H1 (cell line): Measurements from ENCODE around the gene VGLL1. TPM values are rescaled to one million over a fixed set of nuclear protein-coding genes. Genes with fewer than 3 reads are reported as not detected.

Experiments used
- CTCF ChIA-PET: fragments of 300-600 bp; sonication (Branson Sonifier 250); formaldehyde crosslinking; loops from one replicate; lab custom pipeline; 2021; ENCODE audit not compliant: partially characterized antibody; lab: Charles Lee
- POLR2A ChIA-PET: fragments of 300-600 bp; sonication (Branson Sonifier 250); formaldehyde crosslinking; loops from one replicate; lab custom pipeline; 2021; ENCODE audit warnings: inconsistent platforms; ENCODE audit not compliant: partially characterized antibody; lab: Charles Lee
- DNase-seq, 2 experiments: peaks; one replicate each; pipeline versions ENCODE4 v3.0.0 to v3.0.0-alpha.2; 2010 to 2022; ENCODE audit warnings: low spot score in 2 of 2, low read depth in 1 of 2, mixed read lengths in 1 of 2
- FAIRE-seq: peaks from 2 replicates; lab custom pipeline; 2011; peaks lifted over from hg19 to GRCh38; lab: Jason Lieb, UNC
- H2AFZ ChIP-seq: 2 replicates; pipeline ENCODE4 v1.8.1; 2012; ENCODE audit warnings: low read length, inconsistent platforms
- H2AK5ac ChIP-seq: 2 replicates; pipeline ENCODE4 v1.6.1; 2013; ENCODE audit warnings: low read depth, low read length
- H2BK120ac ChIP-seq: replicated peaks from 2 replicates; pipeline ENCODE3; 2013; ENCODE audit warnings: low read depth, low read length, inconsistent platforms
- H2BK12ac ChIP-seq: 2 replicates; pipeline ENCODE4 v1.6.1; 2013; ENCODE audit warnings: low read depth, low read length
- H2BK15ac ChIP-seq: 2 replicates; pipeline ENCODE4 v1.6.1; 2013; ENCODE audit warnings: low read length
- H2BK20ac ChIP-seq: 2 replicates; pipeline ENCODE4 v1.6.1; 2013; ENCODE audit warnings: low read length
- H2BK5ac ChIP-seq: 2 replicates; pipeline ENCODE4 v1.6.1; 2013; ENCODE audit warnings: low read depth, low read length
- H3K14ac ChIP-seq: 2 replicates; pipeline ENCODE4 v1.6.1; 2013; ENCODE audit warnings: inconsistent platforms; ENCODE audit not compliant: insufficient read length
- H3K18ac ChIP-seq: 2 replicates; pipeline ENCODE4 v1.6.1; 2013; ENCODE audit warnings: low read length; ENCODE audit errors: extremely low read depth
- H3K23ac ChIP-seq: 2 replicates; pipeline ENCODE4 v1.6.1; 2013; ENCODE audit warnings: inconsistent platforms; ENCODE audit not compliant: insufficient read length
- H3K23me2 ChIP-seq: 2 replicates; pipeline ENCODE4 v1.6.1; 2013; ENCODE audit warnings: low read depth, low read length
- H3K27ac ChIP-seq: 2 replicates; pipeline ENCODE4 v1.6.1; 2011; ENCODE audit warnings: low read depth, low read length, inconsistent platforms
- H3K27me3 ChIP-seq, 4 experiments: replicated peaks in 1 of 4; 1 replicate in 1 of 4; 2 replicates in 3 of 4; pipeline versions ENCODE4 v1.6.1 to v1.8.1; 2011 to 2013; ENCODE audit warnings: low read length in 3 of 4, mild to moderate bottlenecking in 3 of 4, inconsistent platforms in 2 of 4, mixed read lengths in 2 of 4, moderate library complexity in 1 of 4; ENCODE audit not compliant: control insufficient read depth in 3 of 4, insufficient read depth in 3 of 4; ENCODE audit errors: extremely low read depth in 1 of 4
- H3K36me3 ChIP-seq, 4 experiments: 2 replicates each; pipeline versions ENCODE4 v1.6.1 to v1.8.1; 2011 to 2013; ENCODE audit warnings: mild to moderate bottlenecking in 4 of 4, low read length in 3 of 4, moderate library complexity in 2 of 4, control low read depth in 1 of 4, inconsistent platforms in 1 of 4; ENCODE audit not compliant: insufficient read depth in 4 of 4, control insufficient read depth in 2 of 4
- H3K4ac ChIP-seq: replicated peaks from 2 replicates; pipeline ENCODE3; 2013; ENCODE audit warnings: low read length, low read depth, mixed read lengths, inconsistent platforms; ENCODE audit not compliant: insufficient read length
- H3K4me1 ChIP-seq, 4 experiments: replicated peaks in 1 of 4; 1 replicate in 1 of 4; 2 replicates in 3 of 4; pipeline versions ENCODE4 v1.6.1 to v1.8.1; 2011 to 2013; ENCODE audit warnings: low read length in 3 of 4, inconsistent platforms in 2 of 4, mixed read lengths in 1 of 4; ENCODE audit not compliant: insufficient read depth in 4 of 4, control insufficient read depth in 3 of 4
- H3K4me2 ChIP-seq, 2 experiments: 2 replicates each; pipeline versions ENCODE4 v1.6.1 to v1.8.1; 2011 to 2013; ENCODE audit warnings: low read depth in 2 of 2, low read length in 2 of 2, control low read depth in 1 of 2, inconsistent platforms in 1 of 2, mild to moderate bottlenecking in 1 of 2; ENCODE audit not compliant: insufficient read depth in 1 of 2
- H3K4me3 ChIP-seq, 4 experiments: fragments of 200-600, 300-600 bp in 1 of 4; sonication (generic), shearing (Covaris generic), sonication (Bioruptor Twin) in 1 of 4; 2 replicates each; pipeline versions ENCODE4 v1.5.1 to v1.8.1; 2011 to 2016; ENCODE audit warnings: low read length in 4 of 4, low read depth in 3 of 4, control low read depth in 2 of 4, inconsistent platforms in 2 of 4, mild to moderate bottlenecking in 2 of 4, mixed read lengths in 1 of 4, moderate library complexity in 1 of 4; ENCODE audit not compliant: insufficient read depth in 2 of 4; ENCODE audit errors: extremely low read depth in 1 of 4
- H3K56ac ChIP-seq: replicated peaks from 2 replicates; pipeline ENCODE3; 2013; ENCODE audit warnings: low read depth, mild to moderate bottlenecking, mixed read lengths, low read length, inconsistent platforms; ENCODE audit not compliant: insufficient read length
- H3K79me1 ChIP-seq: 2 replicates; pipeline ENCODE4 v1.6.1; 2013; ENCODE audit warnings: low read depth, low read length, control low read depth
- H3K79me2 ChIP-seq, 2 experiments: 2 replicates each; pipeline versions ENCODE4 v1.6.1 to v1.8.1; 2012 to 2013; ENCODE audit warnings: low read length in 2 of 2, mild to moderate bottlenecking in 2 of 2, inconsistent platforms in 1 of 2; ENCODE audit not compliant: insufficient read depth in 2 of 2, control insufficient read depth in 1 of 2
- H3K9ac ChIP-seq, 4 experiments: replicated peaks in 1 of 4; 1 replicate in 1 of 4; 2 replicates in 3 of 4; pipeline versions ENCODE4 v1.6.1 to v1.8.1; 2011 to 2013; ENCODE audit warnings: low read depth in 3 of 4, low read length in 3 of 4, control low read depth in 2 of 4, mild to moderate bottlenecking in 2 of 4, moderate library complexity in 2 of 4, inconsistent platforms in 1 of 4; ENCODE audit errors: extremely low read depth in 1 of 4
- H3K9me3 ChIP-seq, 2 experiments: 2 replicates each; pipeline versions ENCODE4 v1.6.1 to v1.8.1; 2012 to 2013; ENCODE audit warnings: mild to moderate bottlenecking in 2 of 2, moderate library complexity in 2 of 2, control low read depth in 1 of 2, inconsistent platforms in 1 of 2, low read depth in 1 of 2, low read length in 1 of 2, mixed read lengths in 1 of 2; ENCODE audit not compliant: insufficient read depth in 2 of 2
- H4K20me1 ChIP-seq, 2 experiments: replicated peaks in 1 of 2; 2 replicates each; pipeline versions ENCODE3 to v1.8.1; 2011 to 2013; ENCODE audit warnings: inconsistent platforms in 2 of 2, low read length in 2 of 2, mild to moderate bottlenecking in 1 of 2; ENCODE audit not compliant: insufficient read depth in 2 of 2, control insufficient read depth in 1 of 2
- H4K5ac ChIP-seq: 2 replicates; pipeline ENCODE4 v1.6.1; 2013; ENCODE audit warnings: low read length, low read depth, mixed read lengths, inconsistent platforms; ENCODE audit not compliant: insufficient read length
- H4K8ac ChIP-seq: 2 replicates; pipeline ENCODE4 v1.8.0; 2013; ENCODE audit warnings: mild to moderate bottlenecking, moderate library complexity, low read length, inconsistent platforms; ENCODE audit not compliant: insufficient read depth; ENCODE audit errors: extremely low read depth
- H4K91ac ChIP-seq: replicated peaks from 2 replicates; pipeline ENCODE3; 2013; ENCODE audit warnings: low read length, mixed read lengths, inconsistent platforms; ENCODE audit not compliant: insufficient read length
- CBX8 ChIP-seq: fragments of 300-800, 300-1000 bp; sonication (generic); IDR thresholded peaks from 2 replicates; pipeline ENCODE4 v1.7.1; 2016; ENCODE audit warnings: low read depth, low read length, borderline replicate concordance
- CREB1 ChIP-seq: IDR thresholded peaks from 2 replicates; pipeline ENCODE4 v1.6.1; 2012; ENCODE audit warnings: inconsistent platforms
- EGR1 ChIP-seq: IDR thresholded peaks from 2 replicates; pipeline ENCODE4 v1.6.1; 2011; ENCODE audit warnings: low read depth, low read length, borderline replicate concordance
- HDAC6 ChIP-seq: IDR thresholded peaks from one replicate; pipeline ENCODE4 v1.7.1; 2012; ENCODE audit warnings: low read depth, mild to moderate bottlenecking, inconsistent platforms, low read length, moderate library complexity
- JUN ChIP-seq: IDR thresholded peaks from 2 replicates; pipeline ENCODE4 v1.6.1; 2011; ENCODE audit warnings: low read depth, mild to moderate bottlenecking, improper control_type of control experiment, low read length
- JUND ChIP-seq: IDR thresholded peaks from 2 replicates; pipeline ENCODE4 v1.6.1; 2011; ENCODE audit warnings: mild to moderate bottlenecking, improper control_type of control experiment, low read length
- RNF2 ChIP-seq: fragments of 200-900, 300-1000 bp; sonication (generic); IDR thresholded peaks from 2 replicates; pipeline ENCODE4 v1.7.1; 2016; ENCODE audit warnings: borderline replicate concordance, low read depth, mild to moderate bottlenecking, antibody characterized with exemption, low read length; ENCODE audit not compliant: poor library complexity, severe bottlenecking; ENCODE audit errors: missing control alignments
- RXRA ChIP-seq: IDR thresholded peaks from 2 replicates; pipeline ENCODE4 v1.6.1; 2011; ENCODE audit warnings: low read depth, mild to moderate bottlenecking, low read length, moderate library complexity; ENCODE audit not compliant: insufficient read depth
- SAP30 ChIP-seq: fragments of 300-600 bp; sonication (generic); IDR thresholded peaks from 2 replicates; pipeline ENCODE4 v1.7.1; 2012; ENCODE audit warnings: low read length, moderate library complexity, mild to moderate bottlenecking, inconsistent platforms; ENCODE audit not compliant: insufficient read depth, insufficient replicate concordance
- SRF ChIP-seq: IDR thresholded peaks from 2 replicates; pipeline ENCODE4 v1.6.1; 2011; ENCODE audit warnings: mild to moderate bottlenecking, low read depth, low read length, moderate library complexity
- TBP ChIP-seq: IDR thresholded peaks from 2 replicates; pipeline ENCODE4 v1.6.1; 2011; ENCODE audit warnings: low read depth, low read length, improper control_type of control experiment
- WGBS, 2 experiments: shearing (Covaris generic) in 1 of 2; methylation state at CpG; one replicate each; pipeline versions ENCODE4 v1.1.6 to v1.1.7; 2013 to 2015; ENCODE audit warnings: low lambda C conversion rate in 2 of 2, mixed read lengths in 2 of 2, inconsistent platforms in 1 of 2, low coverage in 1 of 2, missing lambda C conversion rate in 1 of 2; ENCODE audit not compliant: insufficient replicate concordance in 2 of 2, insufficient coverage in 1 of 2, insufficient read length in 1 of 2; ENCODE audit errors: extremely low coverage in 1 of 2, missing lambda C conversion rate in 1 of 2; 5-methylcytosine and 5-hydroxymethylcytosine counted together
- polyA plus RNA-seq, 7 experiments: library from polyadenylated mRNA; depleted of rRNA in 3 of 7; stranded (reverse) in 5 of 7; unstranded in 2 of 7; fragments of >200 nt in 5 of 7; fragments of 200-250 nt in 2 of 7; gene quantifications; 1 replicate in 5 of 7; 2 replicates in 1 of 7; 4 replicates in 1 of 7; pipeline versions ENCODE4 v1.2.1 to v1.2.3, GENCODE V29; 2011 to 2013; ENCODE audit warnings: missing spikeins in 2 of 7, mixed read lengths in 2 of 7
- total RNA-seq: library from RNA; stranded (reverse); fragmentation: NEBNext Ultra II Directional; extraction: Animal tissue kit (Norgen Biotek cat#: 25700); gene quantifications from 2 replicates; pipeline ENCODE4 v1.2.1, GENCODE V29; 2021
- TF ChIP-seq, protein P1 (sequence below): IDR thresholded peaks from 2 replicates; pipeline ENCODE4 v1.6.1; 2012; ENCODE audit warnings: inconsistent platforms
- TF ChIP-seq, protein P2 (sequence below): IDR thresholded peaks from 2 replicates; pipeline ENCODE4 v1.6.1; 2011; ENCODE audit warnings: low read depth, mild to moderate bottlenecking, low read length; ENCODE audit not compliant: insufficient read depth

VGLL1 gene
- total and polyA plus RNA-seq, 2 of the 8 experiments (the other 6 are each of a cell fraction or from before 2014, with no cell fraction given): not detected

DNA sequence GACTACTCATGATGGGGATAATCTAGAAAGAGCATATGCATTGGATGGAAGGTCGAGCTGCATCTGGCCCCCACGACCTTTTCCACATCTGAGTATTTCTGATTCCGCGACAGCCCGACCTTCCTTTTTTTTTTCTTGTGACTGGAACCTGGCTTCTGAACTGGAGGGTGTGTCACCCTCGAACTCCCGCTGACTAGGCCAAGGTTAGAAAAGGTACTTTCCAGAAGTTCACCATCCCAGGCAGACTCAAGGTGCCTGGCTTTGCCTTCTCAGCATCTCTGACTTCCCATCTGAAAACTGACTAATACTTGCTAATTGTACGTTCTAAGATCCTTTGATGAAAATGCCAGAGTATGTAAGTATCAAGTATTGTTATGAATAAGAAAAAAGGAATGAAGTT lies 66.6 kb downstream of the VGLL1 start:
- no peak overlapping the region for H3K18ac ChIP-seq
- no peak overlapping the region for H2BK120ac ChIP-seq
- H3K4me2 ChIP-seq: no peak overlapping the region
- no peak overlapping the region for H4K8ac ChIP-seq
- no peak overlapping the region for H3K4ac ChIP-seq
- no peaks in the 10 kb centered on the region for H3K4me1 ChIP-seq
- no peak overlapping the region for H3K9ac ChIP-seq
- DNase-seq (no peak), FAIRE-seq (no peak)
- H3K14ac ChIP-seq: no peak overlapping the region
- H2BK15ac ChIP-seq: no peak overlapping the region
- no peak overlapping the region for H4K5ac ChIP-seq
- no peak overlapping the region for H2AK5ac ChIP-seq
- no peak overlapping the region for H2AFZ ChIP-seq
- no peaks in the 10 kb centered on the region for H3K27me3 ChIP-seq
- H3K36me3 ChIP-seq: no peaks in the 10 kb centered on the region
- H3K23me2 ChIP-seq: no peaks in the 10 kb centered on the region
- no peak overlapping the region for H3K4me3 ChIP-seq
- H4K20me1 ChIP-seq: no peaks in the 10 kb centered on the region
- 73% methylated on average over 6 of the region's 8 CpGs; no CpG with 5 or more reads in 1 of the 2 experiments for WGBS, 2 experiments
- H3K79me1 ChIP-seq: no peaks in the 10 kb centered on the region
- ChIA-PET POLR2A (interaction anchor here (1.0 kb wide), 1 partner anchor 19 kb away, joined by 3 read pairs; no protein-coding TSS in a partner anchor), CTCF (interaction anchor here (0.6 to 1.1 kb wide), 2 partner anchors 22 to 310 kb away, joined by 3 read pairs; no protein-coding TSS in a partner anchor)
- no peak overlapping the region for H2BK5ac ChIP-seq
- no peak overlapping the region for H3K23ac ChIP-seq
- no peaks in the 10 kb centered on the region for H3K9me3 ChIP-seq
- H2BK12ac ChIP-seq: no peak overlapping the region
- H3K79me2 ChIP-seq: no peaks in the 10 kb centered on the region
- H2BK20ac ChIP-seq: no peak overlapping the region
- H3K27ac ChIP-seq: no peak overlapping the region
- H4K91ac ChIP-seq: no peak overlapping the region
- no peak overlapping the region for H3K56ac ChIP-seq
- TF ChIP-seq, protein P1, sequence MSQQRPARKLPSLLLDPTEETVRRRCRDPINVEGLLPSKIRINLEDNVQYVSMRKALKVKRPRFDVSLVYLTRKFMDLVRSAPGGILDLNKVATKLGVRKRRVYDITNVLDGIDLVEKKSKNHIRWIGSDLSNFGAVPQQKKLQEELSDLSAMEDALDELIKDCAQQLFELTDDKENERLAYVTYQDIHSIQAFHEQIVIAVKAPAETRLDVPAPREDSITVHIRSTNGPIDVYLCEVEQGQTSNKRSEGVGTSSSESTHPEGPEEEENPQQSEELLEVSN: no peak
- TF ChIP-seq HDAC6 (no peak), TBP (no peak), EGR1 (no peak), CREB1 (no peak), JUN (no peak), CBX8 (no peak), SAP30 (no peak), RNF2 (no peak), JUND (no peak), RXRA (no peak), SRF (no peak)
- TF ChIP-seq, protein P2, sequence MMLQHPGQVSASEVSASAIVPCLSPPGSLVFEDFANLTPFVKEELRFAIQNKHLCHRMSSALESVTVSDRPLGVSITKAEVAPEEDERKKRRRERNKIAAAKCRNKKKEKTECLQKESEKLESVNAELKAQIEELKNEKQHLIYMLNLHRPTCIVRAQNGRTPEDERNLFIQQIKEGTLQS: no peak
